Hepatocyte (in vitro differentiated cells): Measurements from ENCODE around the gene MYBPC3. TPM values are rescaled to one million over a fixed set of nuclear protein-coding genes. Genes with fewer than 3 reads are reported as not detected.

Experiments
- DNase-seq: peaks from one replicate; pipeline ENCODE4 v3.0.0-alpha.2; 2016; ENCODE audit warnings: low spot score
- H2AFZ ChIP-seq: fragments of 200-600 bp; sonication (generic); 2 replicates; pipeline ENCODE4 v1.6.0; 2016; ENCODE audit warnings: antibody characterized with exemption, mild to moderate bottlenecking
- H3K27ac ChIP-seq: fragments of 200-600 bp; sonication (generic); 2 replicates; pipeline ENCODE4 v1.5.1; 2016; ENCODE audit warnings: mild to moderate bottlenecking
- H3K27me3 ChIP-seq: fragments of 200-600 bp; sonication (generic); 2 replicates; pipeline ENCODE4 v1.6.1; 2016
- H3K36me3 ChIP-seq: fragments of 200-600 bp; sonication (generic); replicated peaks from 2 replicates; pipeline ENCODE4 v1.5.1; 2016; ENCODE audit warnings: low read depth; ENCODE audit not compliant: insufficient read depth
- H3K4me1 ChIP-seq: fragments of 200-600 bp; sonication (generic); 2 replicates; pipeline ENCODE4 v1.5.1; 2016; ENCODE audit warnings: mild to moderate bottlenecking, moderate library complexity; ENCODE audit not compliant: insufficient read depth
- H3K4me2 ChIP-seq: fragments of 200-600 bp; sonication (generic); 2 replicates; pipeline ENCODE4 v1.6.0; 2016
- H3K4me3 ChIP-seq: fragments of 200-600 bp; sonication (generic); 2 replicates; pipeline ENCODE4 v1.5.1; 2016; ENCODE audit warnings: mild to moderate bottlenecking
- H3K79me2 ChIP-seq: fragments of 200-600 bp; sonication (generic); 2 replicates; pipeline ENCODE4 v1.6.0; 2017; ENCODE audit warnings: mild to moderate bottlenecking
- H3K9me2 ChIP-seq: fragments of 200-600 bp; sonication (generic); replicated peaks from 2 replicates; pipeline ENCODE4 v1.6.0; 2017; ENCODE audit warnings: mild to moderate bottlenecking; ENCODE audit not compliant: insufficient read depth
- H3K9me3 ChIP-seq: fragments of 200-600 bp; sonication (generic); 2 replicates; pipeline ENCODE4 v1.5.1; 2016; ENCODE audit warnings: low read depth, mild to moderate bottlenecking
- H4K20me1 ChIP-seq: fragments of 200-600 bp; sonication (generic); 2 replicates; pipeline ENCODE4 v1.6.0; 2016; ENCODE audit warnings: mild to moderate bottlenecking; ENCODE audit not compliant: insufficient read depth, poor library complexity, severe bottlenecking
- CTCF ChIP-seq: fragments of 200-600 bp; sonication (generic); IDR thresholded peaks from 2 replicates; pipeline ENCODE4 v1.5.1; 2016; ENCODE audit warnings: antibody characterized with exemption, mild to moderate bottlenecking; ENCODE audit not compliant: poor library complexity
- EZH2 ChIP-seq: fragments of 200-600 bp; sonication (generic); IDR thresholded peaks from 2 replicates; pipeline ENCODE4 v1.6.1; 2016; ENCODE audit warnings: antibody characterized with exemption, mild to moderate bottlenecking, borderline replicate concordance
- EZH2phosphoT487 ChIP-seq: fragments of 200-600 bp; sonication (generic); IDR thresholded peaks from one replicate; pipeline ENCODE4 v1.6.1; 2018; ENCODE audit warnings: antibody characterized with exemption, mild to moderate bottlenecking, low read depth, moderate library complexity; ENCODE audit not compliant: unreplicated experiment, severe bottlenecking
- WGBS: methylation state at CpG from one replicate; pipeline ENCODE4 v1.1.6; 2016; ENCODE audit warnings: low lambda C conversion rate; ENCODE audit errors: missing lambda C conversion rate; 5-methylcytosine and 5-hydroxymethylcytosine counted together
- polyA plus RNA-seq: library from polyadenylated mRNA; unstranded; fragments of >200 nt; fragmentation: Nextera tagmentation; extraction: Ambion mirVana; gene quantifications from 2 replicates; pipeline ENCODE4 v1.2.1, GENCODE V29; 2016
- total RNA-seq: library from RNA; depleted of rRNA; stranded (reverse); fragments of >200 nt; gene quantifications from 2 replicates; pipeline ENCODE4 v1.2.3, GENCODE V29; 2014

The MYBPC3 gene
- total and polyA plus RNA-seq, 2 experiments from 2014 or later, result 0.51 to 1.4 TPM

DNA sequence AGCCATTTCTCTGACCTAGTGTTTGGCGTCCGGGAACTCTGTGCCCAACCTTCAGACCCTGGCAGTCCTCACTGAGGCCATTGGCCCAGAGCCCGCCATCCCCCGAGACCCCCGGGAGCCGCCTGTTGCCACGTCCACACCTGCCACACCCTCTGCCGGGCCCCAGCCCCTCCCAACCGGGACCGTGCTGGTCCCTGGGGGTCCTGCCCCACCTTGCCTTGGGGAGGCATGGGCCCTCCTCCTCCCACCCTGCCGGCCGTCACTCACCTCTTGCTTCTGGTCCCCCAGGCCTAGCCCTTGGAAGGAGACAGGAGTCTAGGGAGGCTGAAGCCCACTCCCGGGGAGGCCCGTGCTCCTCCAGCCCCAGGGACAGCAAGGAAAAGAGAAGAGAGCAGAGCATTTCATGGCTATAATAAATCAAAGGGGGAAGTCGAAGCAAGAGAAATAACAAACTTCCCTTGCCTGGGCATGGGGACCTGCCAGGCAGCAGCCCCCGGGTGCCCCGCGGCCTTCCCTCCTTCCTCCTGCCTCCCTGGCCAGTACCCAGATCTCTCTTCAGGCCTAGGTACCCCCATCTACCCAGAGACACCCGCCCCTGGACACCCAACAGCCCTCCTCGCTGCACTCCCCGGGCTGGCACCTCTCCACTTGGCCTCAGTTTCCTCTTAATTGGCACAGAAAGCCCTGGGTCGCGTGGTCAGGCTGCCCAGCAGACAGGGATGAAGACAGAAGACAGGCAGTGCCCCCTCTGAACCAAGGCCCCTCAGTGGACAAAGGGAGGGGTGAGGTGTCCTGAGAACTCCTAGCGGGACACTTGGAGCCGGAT lies 42.9 kb upstream of the MYBPC3 start:
- no peak overlapping the region for H3K4me3 ChIP-seq

GRCh38 chr11:47394322-47395222 lies 42.1 kb upstream of the MYBPC3 start:
- Histone ChIP-seq H4K20me1 (no peaks in the 10 kb centered on the region), H3K9me2 (no peaks in the 10 kb centered on the region), H3K79me2 (no peaks in the 10 kb centered on the region), H3K27ac (no peak overlapping the region), H2AFZ (no peak overlapping the region), H3K27me3 (no peaks in the 10 kb centered on the region), H3K36me3 (no peaks in the 10 kb centered on the region), H3K4me3 (no peak overlapping the region), H3K9me3 (no peaks in the 10 kb centered on the region), H3K4me2 (no peak overlapping the region), H3K4me1 (no peaks in the 10 kb centered on the region)
- no peak for DNase-seq
- no peak for TF ChIP-seq CTCF
- no peak for TF ChIP-seq EZH2
- no peak for TF ChIP-seq EZH2phosphoT487
- WGBS, result 95% methylated on average over 35 of the region's 39 CpGs

More for the DNA sequence above, 42.9 kb upstream of the MYBPC3 start:
- 92% methylated on average over 17 of the region's 25 CpGs for WGBS
- Histone ChIP-seq H3K79me2 (no peaks in the 10 kb centered on the region), H2AFZ (no peak overlapping the region), H4K20me1 (no peaks in the 10 kb centered on the region), H3K4me2 (no peak overlapping the region), H3K9me2 (no peaks in the 10 kb centered on the region), H3K27ac (no peak overlapping the region), H3K36me3 (no peaks in the 10 kb centered on the region), H3K4me1 (peaks cover 3% of the 10 kb centered on the region), H3K27me3 (no peaks in the 10 kb centered on the region), H3K9me3 (no peaks in the 10 kb centered on the region)
- no peak for DNase-seq
- TF ChIP-seq EZH2phosphoT487 (no peak), EZH2 (no peak), CTCF (no peak)

GRCh38 chr11:47394050-47394321 lies 41.5 kb upstream of the MYBPC3 start:
- Histone ChIP-seq H3K4me1 (no peaks in the 10 kb centered on the region), H3K9me3 (no peaks in the 10 kb centered on the region), H3K4me2 (no peak overlapping the region), H3K27me3 (no peaks in the 10 kb centered on the region), H3K79me2 (no peaks in the 10 kb centered on the region), H3K9me2 (no peaks in the 10 kb centered on the region), H4K20me1 (no peaks in the 10 kb centered on the region), H3K27ac (no peak overlapping the region), H3K4me3 (no peak overlapping the region), H2AFZ (no peak overlapping the region), H3K36me3 (no peaks in the 10 kb centered on the region)
- 94% methylated on average over 9 of the region's 9 CpGs for WGBS
- no peak for TF ChIP-seq CTCF
- no peak for TF ChIP-seq EZH2
- TF ChIP-seq EZH2phosphoT487, result no peak
- DNase-seq, result no peak
